Prostate gland (tissue), 2 donors: ENCODE measurements around the gene OCSTAMP. TPM values are rescaled to one million over a fixed set of nuclear protein-coding genes. Genes with fewer than 3 reads are reported as not detected.

ENCODE experiments used
- DNase-seq: peaks from one replicate; pipeline ENCODE4 v3.0.0-alpha.2; 2019; ENCODE audit warnings: low spot score
- H3K27ac ChIP-seq, 2 donors: fragments of 200-600 bp; sonication (generic); 2 replicates each; pipeline ENCODE4 v1.5.1; 2017 to 2019
- H3K27me3 ChIP-seq: fragments of 200-600 bp; sonication (generic); replicated peaks from 2 replicates; pipeline ENCODE4 v1.5.1; 2019; ENCODE audit not compliant: insufficient read depth
- H3K36me3 ChIP-seq, 2 donors: fragments of 200-600 bp; sonication (generic); 1 replicate in 1 of 2; 2 replicates in 1 of 2; pipeline versions ENCODE4 v1.5.1 to v1.8.1; 2017 to 2019
- H3K4me1 ChIP-seq: fragments of 200-600 bp; sonication (generic); replicated peaks from 2 replicates; pipeline ENCODE4 v1.5.1; 2019
- H3K4me3 ChIP-seq, 2 donors: fragments of 200-600 bp; sonication (generic); 2 replicates each; pipeline ENCODE4 v1.5.1; 2017 to 2019
- H3K9me3 ChIP-seq: fragments of 200-600 bp; sonication (generic); 2 replicates; pipeline ENCODE4 v1.5.1; 2017
- POLR2A ChIP-seq: fragments of 450-650 bp; IDR thresholded peaks from one replicate; pipeline ENCODE4 v1.6.1; 2016; ENCODE audit warnings: antibody characterized with exemption, mild to moderate bottlenecking
- POLR2AphosphoS5 ChIP-seq: sonication (generic); formaldehyde crosslinking; IDR thresholded peaks from one replicate; pipeline ENCODE4 v1.6.1; 2017; ENCODE audit warnings: antibody characterized with exemption
- WGBS: methylation state at CpG from one replicate; pipeline ENCODE4 v1.1.5; 2018; 5-methylcytosine and 5-hydroxymethylcytosine counted together
- intact Hi-C: fragments of 100-400 bp; cut with DNase I; formaldehyde crosslinking; loops from one replicate; pipeline ENCODE4 v1.14.2; 2022
- total RNA-seq, 2 donors: library from RNA; depleted of rRNA; stranded (reverse); fragments of >200 nt; gene quantifications; one replicate each; pipeline ENCODE4 v1.1.0, GENCODE V29; 2016
- TF ChIP-seq, protein P1 (sequence below), 4 experiments: fragments of 200-600 bp in 2 of 4; fragments of 450-650 bp in 2 of 4; sonication (generic) in 2 of 4; IDR thresholded peaks; 1 replicate in 3 of 4; 2 replicates in 1 of 4; pipeline ENCODE4 v1.5.1; 2016 to 2019; ENCODE audit warnings: antibody characterized with exemption in 4 of 4, mild to moderate bottlenecking in 2 of 4, moderate library complexity in 2 of 4

The OCSTAMP gene
- total RNA-seq, 2 donors from 2014 or later, result not detected

DNA sequence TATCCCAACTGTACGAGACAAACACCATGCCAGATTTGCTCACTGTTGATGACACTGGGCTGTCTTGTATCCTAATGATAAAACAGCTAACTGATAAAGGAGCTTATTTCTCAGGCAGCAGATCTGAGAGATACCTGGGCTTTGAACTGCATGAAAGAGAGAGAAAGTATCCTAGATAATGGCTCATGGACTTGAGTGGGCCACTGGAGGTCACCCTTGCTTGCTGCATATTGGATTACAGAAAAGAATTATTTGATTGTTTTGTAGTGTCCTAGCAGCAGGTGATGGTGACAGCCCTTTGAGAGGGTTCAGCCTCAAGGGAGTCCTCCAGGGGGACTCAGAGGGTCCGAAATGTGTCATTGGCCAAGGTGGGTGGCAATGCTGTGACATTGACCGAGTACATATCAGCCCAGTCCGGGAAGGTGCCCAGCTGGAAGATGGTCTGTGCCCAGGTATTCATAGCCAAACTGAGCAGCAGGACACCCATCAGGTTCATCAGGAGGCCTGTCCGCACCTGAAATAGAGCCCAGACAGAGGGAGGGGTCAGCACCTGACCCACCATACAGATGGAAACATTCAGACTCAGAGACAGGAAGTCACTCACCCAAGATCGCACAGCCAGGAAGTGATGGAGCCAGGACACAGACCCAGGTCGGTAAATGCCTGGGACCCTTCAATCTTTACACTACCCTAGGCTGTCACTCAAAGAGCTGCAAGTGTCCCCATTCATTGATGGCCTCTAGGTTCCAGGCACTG lies 9.4 kb upstream of the OCSTAMP start:
- no peak overlapping the region for H3K4me3 ChIP-seq
- H3K27me3 ChIP-seq, result no peaks in the 10 kb centered on the region
- no peaks in the 10 kb centered on the region for H3K4me1 ChIP-seq
- TF ChIP-seq, protein P1, sequence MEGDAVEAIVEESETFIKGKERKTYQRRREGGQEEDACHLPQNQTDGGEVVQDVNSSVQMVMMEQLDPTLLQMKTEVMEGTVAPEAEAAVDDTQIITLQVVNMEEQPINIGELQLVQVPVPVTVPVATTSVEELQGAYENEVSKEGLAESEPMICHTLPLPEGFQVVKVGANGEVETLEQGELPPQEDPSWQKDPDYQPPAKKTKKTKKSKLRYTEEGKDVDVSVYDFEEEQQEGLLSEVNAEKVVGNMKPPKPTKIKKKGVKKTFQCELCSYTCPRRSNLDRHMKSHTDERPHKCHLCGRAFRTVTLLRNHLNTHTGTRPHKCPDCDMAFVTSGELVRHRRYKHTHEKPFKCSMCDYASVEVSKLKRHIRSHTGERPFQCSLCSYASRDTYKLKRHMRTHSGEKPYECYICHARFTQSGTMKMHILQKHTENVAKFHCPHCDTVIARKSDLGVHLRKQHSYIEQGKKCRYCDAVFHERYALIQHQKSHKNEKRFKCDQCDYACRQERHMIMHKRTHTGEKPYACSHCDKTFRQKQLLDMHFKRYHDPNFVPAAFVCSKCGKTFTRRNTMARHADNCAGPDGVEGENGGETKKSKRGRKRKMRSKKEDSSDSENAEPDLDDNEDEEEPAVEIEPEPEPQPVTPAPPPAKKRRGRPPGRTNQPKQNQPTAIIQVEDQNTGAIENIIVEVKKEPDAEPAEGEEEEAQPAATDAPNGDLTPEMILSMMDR (IDR thresholded peaks at IDR 0.05), result no peak
- TF ChIP-seq POLR2AphosphoS5, result no peak
- TF ChIP-seq POLR2A, result no peak
- H3K27ac ChIP-seq, result no peak overlapping the region
- H3K9me3 ChIP-seq, result no peaks in the 10 kb centered on the region
- H3K36me3 ChIP-seq, result no peaks in the 10 kb centered on the region
- WGBS, result 87% methylated on average over 7 of the region's 7 CpGs
- intact Hi-C loops, result loop anchor here (5.0 kb wide), 1 partner anchor 122 kb away; no protein-coding TSS in a partner anchor
- no peak for DNase-seq

DNA sequence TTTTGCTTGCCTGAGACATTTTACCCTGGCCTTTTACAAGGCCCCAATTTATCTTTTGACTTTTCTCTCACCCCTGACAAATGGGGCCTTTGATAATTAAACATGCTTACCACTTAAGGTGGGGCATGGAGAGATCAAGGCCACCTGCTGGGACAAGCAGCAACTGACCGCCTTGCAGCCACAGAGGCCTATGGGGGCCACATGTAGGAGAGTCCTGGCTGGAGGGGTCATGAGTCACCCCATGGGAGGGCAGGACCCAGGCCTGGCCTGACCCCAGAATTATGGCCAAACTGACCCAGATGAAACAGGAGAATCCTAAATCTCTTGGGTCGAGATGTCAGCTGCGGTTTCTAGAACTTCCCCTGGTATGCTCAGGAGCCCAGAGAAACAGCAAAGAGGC lies 8.5 kb upstream of the OCSTAMP start:
- WGBS, result 94% methylated on average over 3 of the region's 3 CpGs
- Histone ChIP-seq H3K4me1 (no peaks in the 10 kb centered on the region), H3K9me3 (no peaks in the 10 kb centered on the region), H3K27me3 (no peaks in the 10 kb centered on the region), H3K36me3 (no peaks in the 10 kb centered on the region), H3K4me3 (no peak overlapping the region), H3K27ac (no peak overlapping the region)
- intact Hi-C loops, result no loop called here
- no peak for DNase-seq
- TF ChIP-seq, protein P1 (IDR thresholded peaks at IDR 0.05), result no peak
- TF ChIP-seq POLR2A, result no peak

DNA sequence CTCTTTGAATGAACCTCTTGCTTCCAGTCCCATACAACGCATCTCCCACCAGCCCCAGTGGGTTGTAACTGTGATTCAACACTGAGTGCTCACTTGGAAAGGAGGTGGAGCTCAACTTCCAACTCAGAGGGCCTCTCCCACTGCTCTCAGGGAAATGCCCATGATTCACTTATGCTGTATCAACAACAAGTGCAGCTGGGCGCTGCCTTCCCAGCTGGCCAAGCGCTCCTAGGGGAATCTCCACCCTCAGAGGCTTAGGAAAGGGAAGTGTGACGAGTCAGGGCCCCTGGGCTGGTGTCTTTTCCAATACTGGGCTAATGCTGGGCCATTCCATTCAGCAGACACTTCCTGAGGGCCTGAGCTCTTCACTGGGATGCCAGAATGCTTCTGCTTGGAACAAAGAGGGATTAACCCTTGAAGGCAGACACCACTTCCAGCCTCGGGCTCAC lies 8.1 kb upstream of the OCSTAMP start:
- no peaks in the 10 kb centered on the region for H3K36me3 ChIP-seq
- DNase-seq, result no peak
- H3K9me3 ChIP-seq, result no peaks in the 10 kb centered on the region
- H3K27ac ChIP-seq, result no peak overlapping the region
- no peaks in the 10 kb centered on the region for H3K27me3 ChIP-seq
- no peak overlapping the region for H3K4me3 ChIP-seq
- TF ChIP-seq, protein P1 (IDR thresholded peaks at IDR 0.05), result no peak
- TF ChIP-seq POLR2AphosphoS5, result no peak
- no peak for TF ChIP-seq POLR2A
- 83% methylated on average over 5 of the region's 5 CpGs for WGBS
- H3K4me1 ChIP-seq, result no peaks in the 10 kb centered on the region
- intact Hi-C loops, result no loop called here

DNA sequence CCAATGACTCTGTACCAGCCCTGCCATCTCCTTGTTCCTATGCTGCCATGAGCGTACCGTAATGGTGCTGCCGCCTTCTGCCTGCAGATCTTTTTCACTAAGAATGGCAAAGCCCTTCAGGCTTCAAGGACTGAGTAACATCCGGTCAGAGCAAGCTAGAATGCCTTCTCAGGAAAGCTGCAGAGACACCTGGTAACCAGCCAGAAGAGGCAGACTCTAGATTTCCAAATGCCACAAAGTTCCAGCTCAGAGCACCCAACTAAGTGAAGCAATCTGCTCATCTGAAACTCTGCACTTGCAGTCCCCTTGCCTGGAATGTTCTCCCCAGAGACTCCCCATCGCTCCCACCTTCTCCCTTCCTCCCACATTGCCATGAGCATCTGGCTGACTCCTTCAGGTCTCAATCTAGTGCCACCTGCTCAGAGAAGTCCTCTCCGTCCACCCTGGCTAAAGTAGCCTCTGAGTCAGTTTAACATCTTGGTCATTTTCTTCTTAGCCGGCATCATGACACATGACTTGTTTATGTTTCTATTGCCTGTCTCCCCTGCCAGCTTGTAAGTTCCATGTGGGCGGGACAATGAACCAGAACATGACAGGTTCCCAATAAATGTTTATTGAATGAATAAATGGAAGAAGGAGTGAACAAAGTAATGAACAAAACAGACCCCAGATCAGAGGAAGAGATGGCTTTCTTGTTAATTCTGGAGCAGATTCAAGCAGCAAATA lies 6.9 kb upstream of the OCSTAMP start:
- intact Hi-C loops, result no loop called here
- H3K36me3 ChIP-seq, result no peaks in the 10 kb centered on the region
- no peaks in the 10 kb centered on the region for H3K9me3 ChIP-seq
- no peak overlapping the region for H3K4me3 ChIP-seq
- DNase-seq, result peak; percentile 24
- 47% methylated on average over 8 of the region's 8 CpGs for WGBS
- peak; percentile 71 for TF ChIP-seq POLR2AphosphoS5
- no peak for TF ChIP-seq POLR2A
- H3K4me1 ChIP-seq, result no peaks in the 10 kb centered on the region
- no peaks in the 10 kb centered on the region for H3K27me3 ChIP-seq
- no peak overlapping the region for H3K27ac ChIP-seq

DNA sequence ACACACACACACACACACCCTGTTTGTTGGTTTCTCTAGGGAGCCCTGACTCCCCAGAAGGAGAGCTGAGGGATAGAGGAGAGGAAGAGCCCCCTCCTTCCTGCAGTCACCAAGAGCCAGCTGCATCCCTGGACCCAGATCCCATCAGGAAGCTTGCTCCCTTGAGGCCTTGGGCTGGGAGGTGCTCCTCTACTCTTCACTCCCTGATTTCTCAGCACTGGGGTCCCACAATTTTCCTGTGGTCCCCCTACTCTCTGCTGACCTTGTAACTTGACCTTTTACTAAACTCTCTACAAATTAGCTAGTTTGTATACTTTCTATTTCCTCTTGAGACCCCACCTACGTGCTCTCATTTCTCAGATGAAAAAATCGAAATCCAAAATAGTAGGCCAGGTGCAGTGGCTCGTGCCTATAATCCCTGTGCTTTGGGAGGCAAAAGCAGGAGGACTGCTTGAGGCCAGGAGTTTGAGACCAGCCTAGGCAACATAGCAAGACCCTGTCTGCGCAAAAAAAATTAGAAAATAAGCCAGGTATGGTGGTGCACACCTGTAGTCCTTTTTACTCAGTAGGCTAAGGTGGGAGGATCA lies 5.0 kb upstream of the OCSTAMP start:
- no peaks in the 10 kb centered on the region for H3K36me3 ChIP-seq
- 89% methylated on average over 4 of the region's 4 CpGs for WGBS
- H3K27ac ChIP-seq, result no peak overlapping the region
- H3K9me3 ChIP-seq, result no peaks in the 10 kb centered on the region
- DNase-seq, result no peak
- TF ChIP-seq, protein P1 (IDR thresholded peaks at IDR 0.05), result no peak
- no peak for TF ChIP-seq POLR2A
- no peak for TF ChIP-seq POLR2AphosphoS5
- H3K27me3 ChIP-seq, result no peaks in the 10 kb centered on the region
- H3K4me3 ChIP-seq, result no peak overlapping the region
- intact Hi-C loops, result no loop called here
- H3K4me1 ChIP-seq, result no peaks in the 10 kb centered on the region
